HepG2 (cell line): ENCODE data around the gene PIK3R1. TPM values are rescaled to one million over a fixed set of nuclear protein-coding genes. Genes with fewer than 3 reads are reported as not detected.

Source experiments
- ARID5B ChIP-seq: IDR thresholded peaks from 2 replicates; pipeline ENCODE4 v1.4.0; 2020; ENCODE audit warnings: mild to moderate bottlenecking, missing genetic modification reagents
- CERS6 ChIP-seq: sonication (generic); formaldehyde crosslinking; IDR thresholded peaks from 2 replicates; pipeline ENCODE4 v1.5.0; 2020; ENCODE audit warnings: missing genetic modification reagents
- DZIP1 ChIP-seq: sonication (generic); formaldehyde crosslinking; IDR thresholded peaks from 2 replicates; pipeline ENCODE4 v1.5.0; 2020; ENCODE audit warnings: mild to moderate bottlenecking, missing genetic modification reagents
- FOXP4 ChIP-seq: sonication (generic); formaldehyde crosslinking; IDR thresholded peaks from 2 replicates; pipeline ENCODE4 v1.4.0; 2020; ENCODE audit warnings: missing genetic modification reagents
- IRF9 ChIP-seq: sonication (generic); formaldehyde crosslinking; IDR thresholded peaks from 2 replicates; pipeline ENCODE4 v1.8.0; 2022; ENCODE audit warnings: missing genetic modification reagents, mild to moderate bottlenecking, borderline replicate concordance
- MIER2 ChIP-seq: IDR thresholded peaks from 2 replicates; pipeline ENCODE4 v1.6.1; 2016; ENCODE audit warnings: missing biosample characterization, missing genetic modification reagents
- NCOA1 ChIP-seq: sonication (generic); formaldehyde crosslinking; IDR thresholded peaks from 2 replicates; pipeline ENCODE4 v1.9.0; 2021; ENCODE audit warnings: missing genetic modification reagents
- NFYB ChIP-seq: sonication (generic); formaldehyde crosslinking; IDR thresholded peaks from 2 replicates; pipeline ENCODE4 v1.4.0; 2020; ENCODE audit warnings: missing genetic modification reagents
- NR3C1 ChIP-seq: sonication (generic); formaldehyde crosslinking; IDR thresholded peaks from 2 replicates; pipeline ENCODE4 v1.4.0; 2020; ENCODE audit warnings: missing genetic modification reagents
- SMAD3 ChIP-seq: sonication (generic); formaldehyde crosslinking; IDR thresholded peaks from 2 replicates; pipeline ENCODE4 v1.4.0; 2020; ENCODE audit warnings: missing genetic modification reagents
- SOX6 ChIP-seq, 2 experiments: fragments of 450-650 bp in 1 of 2; sonication (generic) in 1 of 2; formaldehyde crosslinking in 1 of 2; IDR thresholded peaks; 2 replicates each; pipeline versions ENCODE4 v1.4.0 to v1.6.1; 2017 to 2020; ENCODE audit warnings: antibody characterized with exemption in 1 of 2, mild to moderate bottlenecking in 1 of 2, missing genetic modification reagents in 1 of 2
- TCF12 ChIP-seq, 2 experiments: fragments of 450-650 bp in 1 of 2; sonication (generic) in 1 of 2; formaldehyde crosslinking in 1 of 2; IDR thresholded peaks; 2 replicates each; pipeline versions ENCODE4 v1.6.1 to v1.8.0; 2017 to 2022; ENCODE audit warnings: antibody characterized with exemption in 1 of 2, mild to moderate bottlenecking in 1 of 2, missing genetic modification reagents in 1 of 2, moderate library complexity in 1 of 2
- ZBTB7A ChIP-seq: sonication (generic); formaldehyde crosslinking; IDR thresholded peaks from 2 replicates; pipeline ENCODE4 v1.8.0; 2022; ENCODE audit warnings: mild to moderate bottlenecking, missing genetic modification reagents
- ZNF138 ChIP-seq: sonication (generic); formaldehyde crosslinking; IDR thresholded peaks from 2 replicates; pipeline ENCODE4 v1.5.0; 2020; ENCODE audit warnings: mild to moderate bottlenecking, low read depth, missing genetic modification reagents
- ZNF484 ChIP-seq: sonication (generic); formaldehyde crosslinking; IDR thresholded peaks from 2 replicates; pipeline ENCODE4 v1.5.1; 2020; ENCODE audit warnings: mild to moderate bottlenecking, low read depth, missing genetic modification reagents, borderline replicate concordance
- ZNF670 ChIP-seq: sonication (generic); formaldehyde crosslinking; IDR thresholded peaks from 2 replicates; pipeline ENCODE4 v1.8.0; 2022; ENCODE audit warnings: mild to moderate bottlenecking, missing genetic modification reagents, borderline replicate concordance
- ZNF878 ChIP-seq: sonication (generic); formaldehyde crosslinking; IDR thresholded peaks from 2 replicates; pipeline ENCODE4 v1.8.1; 2023; ENCODE audit warnings: mild to moderate bottlenecking, missing genetic modification reagents, moderate library complexity
- polyA plus RNA-seq, 8 experiments: library from polyadenylated mRNA; depleted of rRNA in 3 of 8; stranded (reverse) in 7 of 8; unstranded in 1 of 8; fragments of >200 nt; fragmentation: Illumina TruSeq in 4 of 8; extraction: Trizol in 4 of 8; gene quantifications; 2 replicates each; pipeline versions ENCODE4 v1.2.1 to v1.2.3, GENCODE V29; 2011 to 2016; ENCODE audit warnings: low read depth in 4 of 8, missing spikeins in 1 of 8, mixed read lengths in 1 of 8; ENCODE audit not compliant: insufficient read depth in 1 of 8
- total RNA-seq, 5 experiments: library from RNA; depleted of rRNA; stranded (reverse); fragments of >200 nt; fragmentation: Illumina TruSeq; extraction: Trizol; gene quantifications; 2 replicates each; pipeline ENCODE4 v1.2.3, GENCODE V29; 2016; ENCODE audit warnings: low read depth in 1 of 5

The PIK3R1 gene
- total and polyA plus RNA-seq, 2 of the 13 experiments (the other 11 are each of a cell fraction or from before 2014, with no cell fraction given): 8.4 to 21.3 TPM

GRCh38 chr5:68287976-68288706 lies 72.6 kb downstream of the PIK3R1 start (continued):
- TF ChIP-seq ARID5B (CRISPR knock-in tag) (peak; percentile 72), NR3C1 (CRISPR knock-in tag) (no peak), SOX6 (IDR thresholded peaks at IDR 0.05) (no peak), SOX6 (CRISPR knock-in tag; IDR thresholded peaks at IDR 0.05) (peak; percentile 60; the same call in 1 of the 2 replicates), ZBTB7A (peak; percentile 80; the same call in 1 of the 2 replicates), SMAD3 (CRISPR knock-in tag) (peak; percentile 14; the same call in 1 of the 2 replicates), NCOA1 (CRISPR knock-in tag) (no peak), ZNF670 (CRISPR knock-in tag) (no peak), ZNF878 (0 out of 2 replicates have a peak, but pooled peaks have one; percentile 27), DZIP1 (no peak), MIER2 (CRISPR knock-in tag) (peak; percentile 61; the same call in 1 of the 2 replicates), TCF12 (IDR thresholded peaks at IDR 0.05) (no peak), TCF12 (CRISPR knock-in tag; IDR thresholded peaks at IDR 0.05) (no peak), ZNF138 (CRISPR knock-in tag) (no peak), CERS6 (CRISPR knock-in tag) (no peak), NFYB (peak; percentile 38; the same call in 1 of the 2 replicates), FOXP4 (peak; percentile 61; the same call in 1 of the 2 replicates), ZNF484 (CRISPR knock-in tag) (no peak), IRF9 (no peak; the same call in 1 of the 2 replicates)
